NCI-H2196 (cell line): ENCODE results near the gene DLGAP3.
"Not testable (repeated sequence)": the region's sequence is repeated elsewhere in the genome, so short reads cannot be mapped to it uniquely, and the experiment has no call there.

ENCODE experiments used
- DNase-seq: peaks from one replicate; lab custom pipeline; 2025; ENCODE audit not compliant: unreplicated experiment; lab: John Stamatoyannopoulos, UW

Gene DLGAP3

GRCh38 chr1:34842073-34842472 lies 87.4 kb downstream of the DLGAP3 start:
- DNase-seq = no peak

DNA sequence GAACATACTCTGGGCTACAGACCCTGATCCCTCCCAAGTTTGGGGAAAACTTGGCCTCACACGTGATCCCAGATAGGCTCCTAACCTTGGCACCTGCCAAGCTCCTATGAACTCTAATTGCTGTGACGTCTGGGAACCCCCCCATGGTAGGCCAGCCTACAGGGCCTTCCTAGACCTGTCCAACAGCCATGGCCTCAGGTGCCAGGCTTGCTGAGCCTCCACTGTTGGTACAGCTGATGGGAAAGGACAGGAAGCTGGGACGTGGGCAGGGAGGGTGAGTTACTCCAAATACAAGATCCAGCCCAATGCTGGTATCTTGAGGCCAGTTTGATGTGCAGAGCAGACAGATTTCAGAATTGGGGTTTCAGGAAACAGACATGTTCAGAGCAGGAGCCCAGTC lies 89.0 kb downstream of the DLGAP3 start:
- no peak for DNase-seq

GRCh38 chr1:34839526-34840305 lies 89.7 kb downstream of the DLGAP3 start:
- no peak for DNase-seq

- no peak for DNase-seq
These were observed 95.7 kb downstream of the DLGAP3 start for GRCh38 chr1:34833711-34834110.

- peak; percentile 13 for DNase-seq
These were observed 97.7 kb downstream of the DLGAP3 start for GRCh38 chr1:34831721-34832246.

- no peak for DNase-seq
These were observed 100.2 kb downstream of the DLGAP3 start for GRCh38 chr1:34829250-34829649.

DNA sequence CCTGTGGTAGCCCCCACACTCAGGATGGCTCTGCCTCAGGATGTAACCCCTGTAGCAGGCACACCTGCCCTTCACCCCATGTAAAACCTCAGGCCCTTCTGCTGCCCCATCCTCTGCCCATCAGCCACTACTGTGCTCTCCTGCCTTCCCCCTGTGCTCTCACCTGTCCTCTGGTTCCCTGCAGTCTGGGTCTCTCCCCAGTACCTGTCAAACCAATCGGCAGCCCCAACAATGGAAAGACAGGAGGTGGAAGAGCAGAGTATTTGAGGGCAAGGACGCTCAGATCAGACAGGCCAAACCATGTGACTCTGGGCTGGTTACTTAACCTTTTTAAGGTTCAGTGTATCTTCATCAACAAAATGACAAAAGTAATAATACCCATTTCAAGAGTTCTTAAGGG lies 100.8 kb downstream of the DLGAP3 start:
- no peak for DNase-seq

DNA sequence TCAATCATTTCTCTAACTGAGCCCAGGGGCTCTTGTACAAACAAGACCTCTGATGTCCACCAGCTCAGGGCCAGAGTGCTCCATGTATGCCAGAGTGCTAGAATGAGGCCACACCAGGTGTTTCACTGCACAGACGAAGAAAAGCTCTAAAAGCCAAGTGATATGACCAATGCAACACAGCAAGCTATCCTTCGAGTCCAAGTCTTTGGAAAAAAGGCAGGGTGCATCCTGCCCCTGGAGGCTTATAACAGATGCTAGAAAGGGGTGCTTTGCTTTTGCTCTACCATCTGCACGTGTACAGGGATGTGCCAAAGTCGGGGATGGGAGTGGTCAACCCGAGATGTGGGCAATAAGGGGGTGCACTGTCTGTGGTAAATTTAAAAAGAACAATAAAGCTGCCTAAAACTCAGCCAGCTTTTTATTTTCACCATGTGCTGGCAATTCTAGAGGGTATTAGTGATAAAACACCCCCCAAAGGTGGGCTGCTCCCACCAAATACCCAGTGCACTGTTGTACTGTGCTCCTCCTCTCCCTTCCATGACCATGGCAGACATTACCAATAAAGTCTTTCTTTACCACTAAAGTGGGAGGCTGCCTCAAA lies 102.0 kb downstream of the DLGAP3 start:
- DNase-seq = no peak

DNA sequence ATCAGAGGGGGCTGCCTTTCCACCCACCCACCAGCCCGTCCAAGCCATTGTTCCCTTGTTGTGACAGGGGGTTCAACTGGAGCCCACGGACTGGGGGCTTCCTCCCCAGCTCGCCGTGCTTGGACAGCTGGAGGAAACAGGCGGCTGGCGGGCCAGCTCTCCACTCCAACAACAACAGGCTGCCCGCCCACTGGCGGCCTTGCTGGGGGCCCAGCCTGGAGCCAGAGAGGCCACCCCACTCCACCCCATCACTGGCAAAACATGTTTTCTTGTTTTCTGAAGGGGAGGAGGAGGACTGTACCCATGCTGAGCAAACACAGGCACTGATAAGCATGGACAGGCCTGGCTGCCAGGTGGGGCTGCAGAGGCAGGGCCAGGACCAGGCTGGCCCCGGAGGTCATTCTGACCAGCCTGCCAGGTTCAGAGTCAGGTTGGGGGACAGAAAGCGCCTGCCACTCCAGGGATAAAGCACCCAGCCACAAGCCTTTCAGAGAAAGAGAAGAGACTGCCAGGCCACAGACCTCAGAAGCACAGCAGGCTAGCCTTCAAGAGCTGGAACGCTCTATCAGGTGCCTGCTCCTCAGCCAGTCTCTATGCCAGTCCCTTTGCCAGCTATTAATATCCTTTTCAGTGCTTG lies 103.9 kb downstream of the DLGAP3 start:
- DNase-seq = peak; percentile 18

DNA sequence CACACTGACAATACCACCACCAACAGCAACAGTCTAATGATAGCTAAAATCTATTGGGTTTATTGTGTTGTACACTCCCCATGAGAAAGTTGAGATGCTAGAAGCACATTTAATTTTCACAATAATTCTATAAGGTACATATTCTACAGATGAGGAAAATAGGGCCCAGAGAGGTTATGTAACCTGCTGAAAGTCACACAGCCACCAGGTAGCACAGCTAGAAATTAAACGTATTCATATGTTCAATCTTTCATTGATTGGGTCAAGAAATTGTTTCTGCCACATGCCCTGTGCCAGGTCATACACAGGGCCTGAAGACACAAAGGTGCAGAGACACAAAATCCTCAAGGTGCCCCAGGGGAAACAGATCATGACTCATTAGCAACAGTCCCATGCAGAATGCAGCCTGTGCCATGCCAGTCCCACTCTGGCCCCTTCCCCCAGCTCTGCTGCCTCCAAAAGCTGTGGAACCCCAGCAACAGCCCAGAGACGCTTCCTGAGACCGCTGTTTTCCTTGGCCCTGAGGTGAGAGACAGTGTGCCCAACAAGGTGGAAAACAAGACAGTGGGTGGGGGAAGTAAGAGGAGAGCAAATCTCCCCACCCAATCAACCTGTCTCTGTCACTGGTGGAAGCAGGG lies 104.5 kb downstream of the DLGAP3 start:
- no peak for DNase-seq

- DNase-seq = no peak
These were observed 107.2 kb downstream of the DLGAP3 start for GRCh38 chr1:34822202-34822601.

DNA sequence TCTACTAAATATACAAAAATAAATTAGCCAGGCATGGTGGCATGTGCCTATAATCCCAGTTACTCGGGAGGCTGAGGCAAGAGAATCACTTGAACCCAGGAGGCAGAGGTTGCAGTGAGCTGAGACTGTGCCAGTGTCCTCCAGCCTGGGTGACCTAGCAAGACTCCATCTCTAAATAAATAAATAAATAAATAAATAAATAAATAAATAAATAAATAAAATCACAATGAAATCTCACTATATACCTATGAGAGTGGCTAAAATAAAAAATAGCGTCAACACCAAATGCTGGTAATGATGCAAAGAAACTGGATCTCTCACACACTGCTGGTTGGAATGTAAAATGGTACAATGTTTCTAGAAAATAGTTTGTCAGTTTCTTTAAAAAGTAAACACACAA lies 110.6 kb downstream of the DLGAP3 start:
- DNase-seq = not testable (repeated sequence)

GRCh38 chr1:34816778-34817177 lies 112.7 kb downstream of the DLGAP3 start:
- DNase-seq = no peak

GRCh38 chr1:34816332-34816731 lies 113.1 kb downstream of the DLGAP3 start:
- no peak for DNase-seq
